ENCODE data around the gene KCNQ1OT1. TPM values are rescaled to one million over a fixed set of nuclear protein-coding genes. Genes with fewer than 3 reads are reported as not detected.

KCNQ1OT1 gene
- total and polyA plus RNA-seq, 4 donors, result 0.05 to 4.9 (median 0.61) TPM

GRCh38 chr11:2570841-2571597, 128.8 kb downstream of the KCNQ1OT1 start:
- no peak for DNase-seq (ENCODE audit: low spot score)
- no peaks in the 10 kb centered on the region for H3K36me3 ChIP-seq (ENCODE audit: control insufficient read depth in 4 of 4, insufficient read depth in 3 of 4, low read depth in 1 of 4, low read length in 3 of 4)

GRCh38 chr11:2570211-2570811, 129.5 kb downstream of the KCNQ1OT1 start:
- DNase-seq (ENCODE audit: low spot score), result no peak
- TF ChIP-seq FOXA1 (IDR thresholded peaks at IDR 0.05) (no peak), EGR1 (IDR thresholded peaks at IDR 0.05; ENCODE audit: low read depth in 2 of 2) (no peak), NR2F2 (IDR thresholded peaks at IDR 0.05) (no peak), YY1 (IDR thresholded peaks at IDR 0.05) (no peak), GABPA (IDR thresholded peaks at IDR 0.05 in 1 of 2, conservative IDR thresholded peaks at IDR 0.05 in 1 of 2) (no peak), RAD21 (IDR thresholded peaks at IDR 0.05) (no peak), TAF1 (conservative IDR thresholded peaks at IDR 0.05) (no peak)
- TF ChIP-seq, protein P1, sequence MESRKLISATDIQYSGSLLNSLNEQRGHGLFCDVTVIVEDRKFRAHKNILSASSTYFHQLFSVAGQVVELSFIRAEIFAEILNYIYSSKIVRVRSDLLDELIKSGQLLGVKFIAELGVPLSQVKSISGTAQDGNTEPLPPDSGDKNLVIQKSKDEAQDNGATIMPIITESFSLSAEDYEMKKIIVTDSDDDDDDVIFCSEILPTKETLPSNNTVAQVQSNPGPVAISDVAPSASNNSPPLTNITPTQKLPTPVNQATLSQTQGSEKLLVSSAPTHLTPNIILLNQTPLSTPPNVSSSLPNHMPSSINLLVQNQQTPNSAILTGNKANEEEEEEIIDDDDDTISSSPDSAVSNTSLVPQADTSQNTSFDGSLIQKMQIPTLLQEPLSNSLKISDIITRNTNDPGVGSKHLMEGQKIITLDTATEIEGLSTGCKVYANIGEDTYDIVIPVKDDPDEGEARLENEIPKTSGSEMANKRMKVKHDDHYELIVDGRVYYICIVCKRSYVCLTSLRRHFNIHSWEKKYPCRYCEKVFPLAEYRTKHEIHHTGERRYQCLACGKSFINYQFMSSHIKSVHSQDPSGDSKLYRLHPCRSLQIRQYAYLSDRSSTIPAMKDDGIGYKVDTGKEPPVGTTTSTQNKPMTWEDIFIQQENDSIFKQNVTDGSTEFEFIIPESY (IDR thresholded peaks at IDR 0.05), result no peak
- no peak overlapping the region for H3K4me3 ChIP-seq (ENCODE audit: low read depth in 1 of 3, low read length in 3 of 3)
- no peak overlapping the region for H3K9ac ChIP-seq (ENCODE audit: low read depth in 1 of 2, low read length in 2 of 2)
- WGBS, result 97% methylated on average over 26 of the region's 26 CpGs
- H3K27ac ChIP-seq (ENCODE audit: low read depth in 1 of 2, low read length in 2 of 2), result no peak overlapping the region
- H3K9me3 ChIP-seq (ENCODE audit: control insufficient read depth in 4 of 4, low read length in 3 of 4), result no peaks in the 10 kb centered on the region
- H3K27me3 ChIP-seq (ENCODE audit: control insufficient read depth in 4 of 4, insufficient read depth in 4 of 4, low read length in 3 of 4), result no peaks in the 10 kb centered on the region
- H3K4me1 ChIP-seq (ENCODE audit: control insufficient read depth in 4 of 4, insufficient read depth in 4 of 4, low read length in 3 of 4), result no peaks in the 10 kb centered on the region
- H3K36me3 ChIP-seq (ENCODE audit: control insufficient read depth in 4 of 4, insufficient read depth in 3 of 4, low read depth in 1 of 4, low read length in 3 of 4), result no peaks in the 10 kb centered on the region

More at GRCh38 chr11:2570841-2571597, 128.8 kb downstream of the KCNQ1OT1 start:
- no peak overlapping the region for H3K27ac ChIP-seq (ENCODE audit: low read depth in 1 of 2, low read length in 2 of 2)
- no peaks in the 10 kb centered on the region for H3K9me3 ChIP-seq (ENCODE audit: control insufficient read depth in 4 of 4, low read length in 3 of 4)
- 95% methylated on average over 25 of the region's 25 CpGs for WGBS
- no peak overlapping the region for H3K4me3 ChIP-seq (ENCODE audit: low read depth in 1 of 3, low read length in 3 of 3)
- no peak for TF ChIP-seq RAD21 (IDR thresholded peaks at IDR 0.05)
- TF ChIP-seq TAF1 (conservative IDR thresholded peaks at IDR 0.05), result no peak
- TF ChIP-seq EGR1 (IDR thresholded peaks at IDR 0.05; ENCODE audit: low read depth in 2 of 2), result no peak
- TF ChIP-seq YY1 (IDR thresholded peaks at IDR 0.05), result no peak
- no peak for TF ChIP-seq ATF3 (IDR thresholded peaks at IDR 0.05)
- TF ChIP-seq FOXA2 (IDR thresholded peaks at IDR 0.05), result no peak
- TF ChIP-seq NR2F2 (IDR thresholded peaks at IDR 0.05), result no peak
- TF ChIP-seq HNF4G (IDR thresholded peaks at IDR 0.05), result no peak
- no peak overlapping the region for H3K9ac ChIP-seq (ENCODE audit: low read depth in 1 of 2, low read length in 2 of 2)
- H3K27me3 ChIP-seq (ENCODE audit: control insufficient read depth in 4 of 4, insufficient read depth in 4 of 4, low read length in 3 of 4), result no peaks in the 10 kb centered on the region
- H3K4me1 ChIP-seq (ENCODE audit: control insufficient read depth in 4 of 4, insufficient read depth in 4 of 4, low read length in 3 of 4), result no peaks in the 10 kb centered on the region

GRCh38 chr11:2569731-2570210, 130.0 kb downstream of the KCNQ1OT1 start:
- WGBS, result 97% methylated on average over 10 of the region's 10 CpGs
- no peak for DNase-seq (ENCODE audit: low spot score)
- Histone ChIP-seq H3K9me3 (ENCODE audit: control insufficient read depth in 4 of 4, low read length in 3 of 4) (no peaks in the 10 kb centered on the region), H3K27ac (ENCODE audit: low read depth in 1 of 2, low read length in 2 of 2) (no peak overlapping the region), H3K9ac (ENCODE audit: low read depth in 1 of 2, low read length in 2 of 2) (no peak overlapping the region), H3K27me3 (ENCODE audit: control insufficient read depth in 4 of 4, insufficient read depth in 4 of 4, low read length in 3 of 4) (no peaks in the 10 kb centered on the region), H3K4me1 (ENCODE audit: control insufficient read depth in 4 of 4, insufficient read depth in 4 of 4, low read length in 3 of 4) (no peaks in the 10 kb centered on the region), H3K4me3 (ENCODE audit: low read depth in 1 of 3, low read length in 3 of 3) (no peak overlapping the region), H3K36me3 (ENCODE audit: control insufficient read depth in 4 of 4, insufficient read depth in 3 of 4, low read depth in 1 of 4, low read length in 3 of 4) (no peaks in the 10 kb centered on the region)
- no peak for TF ChIP-seq JUND (IDR thresholded peaks at IDR 0.05)
- TF ChIP-seq EGR1 (IDR thresholded peaks at IDR 0.05; ENCODE audit: low read depth in 2 of 2), result no peak
- TF ChIP-seq GABPA (IDR thresholded peaks at IDR 0.05 in 1 of 2, conservative IDR thresholded peaks at IDR 0.05 in 1 of 2), result no peak
- TF ChIP-seq ATF3 (IDR thresholded peaks at IDR 0.05), result no peak
- no peak for TF ChIP-seq RAD21 (IDR thresholded peaks at IDR 0.05)
- no peak for TF ChIP-seq NR2F2 (IDR thresholded peaks at IDR 0.05)
